Activated naive CD8-positive, alpha-beta T cell (primary cell): ENCODE results near the gene FOXRED1.
"Not testable (repeated sequence)": the region's sequence is repeated elsewhere in the genome, so short reads cannot be mapped to it uniquely, and the experiment has no call there.

Experiments
- H3K27ac Mint-ChIP-seq: one replicate; pipeline ENCODE4 v1.8.0; 2021; ENCODE audit warnings: mixed read lengths
- H3K27me3 Mint-ChIP-seq: one replicate; pipeline ENCODE4 v1.8.0; 2021; ENCODE audit warnings: mixed read lengths
- H3K36me3 Mint-ChIP-seq: one replicate; pipeline ENCODE4 v1.8.0; 2021; ENCODE audit warnings: mixed read lengths
- H3K4me1 Mint-ChIP-seq: one replicate; pipeline ENCODE4 v1.8.0; 2021; ENCODE audit warnings: low read depth, mixed read lengths
- H3K4me3 Mint-ChIP-seq: one replicate; pipeline ENCODE4 v1.8.0; 2021; ENCODE audit warnings: mild to moderate bottlenecking, mixed read lengths
- H3K9me3 Mint-ChIP-seq: one replicate; pipeline ENCODE4 v1.8.0; 2021; ENCODE audit warnings: low read depth, mixed read lengths

Gene FOXRED1

DNA sequence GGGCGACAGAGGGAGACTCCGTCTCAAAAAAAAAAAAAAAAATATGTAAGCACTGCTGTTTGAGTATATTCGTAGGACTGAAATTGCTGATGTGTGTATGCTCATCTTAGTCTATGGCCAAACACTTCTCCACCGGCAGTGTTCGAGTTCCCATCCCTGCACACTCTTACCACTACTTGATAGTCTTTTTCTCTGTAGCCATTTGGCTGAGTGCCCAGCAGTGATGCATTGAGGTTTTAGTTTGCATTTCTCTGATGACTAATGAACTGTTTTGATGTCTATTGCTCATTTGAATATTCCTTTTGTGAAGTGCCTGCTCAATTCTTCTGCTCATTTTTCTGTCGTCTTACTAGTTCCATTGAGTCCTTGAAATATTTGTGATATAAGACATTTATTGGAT, 15.9 kb downstream of the FOXRED1 start:
- peak overlapping the region; percentile 48 for H3K27ac Mint-ChIP-seq
- H3K4me3 Mint-ChIP-seq = peak overlapping the region; percentile 99
- peaks cover 52% of the 10 kb centered on the region for H3K4me1 Mint-ChIP-seq
- H3K27me3 Mint-ChIP-seq = no peaks in the 10 kb centered on the region
- H3K36me3 Mint-ChIP-seq = peaks cover 2% of the 10 kb centered on the region
- no peaks in the 10 kb centered on the region for H3K9me3 Mint-ChIP-seq

DNA sequence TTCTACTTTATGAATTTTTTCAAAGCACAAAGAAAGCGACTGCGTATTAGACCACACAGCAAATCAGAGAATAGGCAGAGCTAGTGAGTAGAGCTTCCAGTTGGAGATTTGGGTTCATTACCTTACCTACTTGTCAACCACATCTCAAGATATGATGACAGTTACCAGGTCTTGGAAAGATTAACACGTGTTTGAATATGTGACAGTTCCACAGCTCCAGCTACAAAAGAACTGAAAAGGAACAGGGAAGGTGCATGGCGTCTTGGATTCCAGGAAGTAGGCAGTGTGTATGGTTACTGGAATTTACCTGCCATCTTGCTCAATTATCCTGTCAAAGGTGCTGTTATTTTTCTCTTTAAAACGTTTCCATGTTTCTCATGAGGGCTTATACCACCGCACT, 19.3 kb downstream of the FOXRED1 start:
- H3K4me3 Mint-ChIP-seq = no peak overlapping the region
- H3K27me3 Mint-ChIP-seq = no peaks in the 10 kb centered on the region

DNA sequence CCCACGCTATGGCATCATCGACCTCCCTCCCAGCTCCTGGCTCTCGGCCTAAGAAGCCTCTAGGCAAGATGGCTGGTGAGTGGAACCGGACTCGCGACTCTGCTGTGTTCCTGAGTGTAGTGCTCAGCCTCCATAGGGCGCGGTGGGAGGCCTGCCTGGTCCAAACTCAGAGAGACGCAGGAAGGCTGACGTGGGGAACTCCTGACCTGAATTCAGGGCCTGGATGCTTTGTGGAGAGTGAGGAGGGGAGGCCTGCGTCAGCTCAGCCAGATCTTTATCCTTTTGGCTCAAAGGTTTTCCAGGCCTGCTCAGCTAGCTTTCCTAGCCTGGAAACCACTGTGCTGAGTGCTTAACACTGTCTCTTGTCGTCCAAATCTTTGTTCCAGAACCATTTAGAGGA, 21.9 kb downstream of the FOXRED1 start:
- Mint-ChIP-seq H3K4me1 (peaks cover 19% of the 10 kb centered on the region), H3K9me3 (no peaks in the 10 kb centered on the region), H3K27ac (no peak overlapping the region), H3K36me3 (peaks cover 5% of the 10 kb centered on the region), H3K4me3 (no peak overlapping the region), H3K27me3 (no peaks in the 10 kb centered on the region)

More for the DNA sequence above, 19.3 kb downstream of the FOXRED1 start:
- peaks cover 2% of the 10 kb centered on the region for H3K36me3 Mint-ChIP-seq
- H3K4me1 Mint-ChIP-seq = peaks cover 29% of the 10 kb centered on the region
- no peaks in the 10 kb centered on the region for H3K9me3 Mint-ChIP-seq
- H3K27ac Mint-ChIP-seq = no peak overlapping the region

DNA sequence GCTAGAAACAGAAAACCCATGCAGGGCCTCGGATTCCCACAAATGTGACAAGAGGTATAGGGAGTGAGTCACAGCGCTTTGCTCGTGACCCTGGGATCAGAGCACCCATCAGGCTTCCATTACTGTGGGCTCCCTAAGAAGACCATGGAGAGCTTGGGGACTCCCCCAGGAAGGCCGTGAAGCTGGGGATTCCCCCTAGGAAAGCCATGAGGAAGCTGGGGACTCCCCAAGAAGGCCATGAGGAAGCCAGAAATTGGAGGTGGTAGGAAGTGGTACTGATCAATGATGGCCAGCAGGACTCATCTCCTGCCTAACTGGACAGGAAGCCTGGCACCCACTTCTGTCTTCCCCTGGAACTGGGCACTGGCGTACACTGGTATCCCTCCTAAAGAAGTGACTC, 24.8 kb downstream of the FOXRED1 start:
- H3K4me1 Mint-ChIP-seq = peaks cover 11% of the 10 kb centered on the region
- no peaks in the 10 kb centered on the region for H3K27me3 Mint-ChIP-seq

DNA sequence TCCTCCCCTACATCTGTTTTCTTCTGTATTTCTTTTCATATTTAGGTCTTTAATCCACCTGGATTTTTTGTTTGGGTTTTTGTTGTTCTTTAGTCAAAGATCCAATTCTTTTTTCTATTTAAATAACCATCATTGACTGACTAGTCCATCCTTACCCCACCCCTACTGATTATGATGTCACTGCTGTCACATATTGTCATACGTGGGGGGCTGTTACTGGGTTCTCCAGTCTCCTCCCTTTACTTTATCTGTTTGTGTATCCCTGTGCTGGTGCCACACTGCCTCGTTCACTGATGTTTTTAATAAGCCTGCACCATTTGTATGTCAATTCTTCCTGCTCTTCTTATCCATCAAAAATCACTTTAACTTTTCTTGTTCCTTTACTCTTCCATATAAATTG, 28.1 kb downstream of the FOXRED1 start:
- H3K36me3 Mint-ChIP-seq = peaks cover 3% of the 10 kb centered on the region
- H3K27me3 Mint-ChIP-seq = no peaks in the 10 kb centered on the region
- H3K4me3 Mint-ChIP-seq = no peak overlapping the region
- H3K9me3 Mint-ChIP-seq = no peaks in the 10 kb centered on the region
- peaks cover 11% of the 10 kb centered on the region for H3K4me1 Mint-ChIP-seq
- H3K27ac Mint-ChIP-seq = no peak overlapping the region

More for the DNA sequence above, 24.8 kb downstream of the FOXRED1 start:
- Mint-ChIP-seq H3K36me3 (peaks cover 3% of the 10 kb centered on the region), H3K4me3 (no peak overlapping the region), H3K27ac (peak overlapping the region; percentile 46), H3K9me3 (no peaks in the 10 kb centered on the region)

DNA sequence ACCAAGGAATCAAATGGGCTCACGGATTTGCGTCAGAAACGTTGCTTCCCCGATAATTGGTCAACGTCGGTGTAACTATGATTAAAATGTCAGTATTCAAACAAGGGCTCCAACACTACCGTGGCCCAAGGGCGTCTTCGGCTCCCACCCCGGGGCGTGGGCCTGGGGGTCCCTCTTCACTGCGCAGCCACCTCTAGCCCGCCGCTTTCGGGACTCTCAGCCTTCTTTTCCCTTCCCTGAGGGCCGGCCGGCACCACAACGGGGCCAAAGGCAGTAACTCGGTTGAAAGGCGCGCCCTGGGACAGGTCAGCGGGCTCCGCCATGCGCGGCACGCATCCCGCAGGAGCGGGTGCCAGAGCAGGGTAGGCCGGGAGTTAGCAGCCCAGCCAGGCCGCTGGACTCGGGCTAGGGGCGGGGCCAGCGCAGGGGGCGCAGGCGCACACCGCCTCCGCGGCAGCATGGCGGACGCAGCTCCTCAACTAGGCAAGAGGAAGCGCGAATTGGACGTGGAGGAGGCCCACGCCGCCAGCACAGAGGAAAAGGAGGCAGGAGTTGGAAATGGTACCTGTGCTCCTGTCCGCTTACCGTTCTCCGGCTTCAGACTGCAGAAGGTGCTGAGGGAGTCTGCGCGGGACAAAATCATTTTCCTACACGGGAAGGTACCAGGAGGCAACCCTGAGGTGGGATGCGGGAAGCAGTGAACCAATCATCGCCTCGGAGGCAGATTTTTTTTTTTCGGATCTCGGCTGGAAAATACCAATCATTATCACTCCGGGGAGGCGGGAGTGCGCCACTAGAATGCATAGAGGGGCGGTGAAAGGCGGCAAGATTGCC, 34.9 kb downstream of the FOXRED1 start, which contains the start of gene DCPS:
TSS of gene DCPS (plus strand) at position 438 of the 834 bp plus-strand sequence. CDS start at position 459, 21 bp downstream.
- peaks cover 6% of the 10 kb centered on the region for H3K36me3 Mint-ChIP-seq

DNA sequence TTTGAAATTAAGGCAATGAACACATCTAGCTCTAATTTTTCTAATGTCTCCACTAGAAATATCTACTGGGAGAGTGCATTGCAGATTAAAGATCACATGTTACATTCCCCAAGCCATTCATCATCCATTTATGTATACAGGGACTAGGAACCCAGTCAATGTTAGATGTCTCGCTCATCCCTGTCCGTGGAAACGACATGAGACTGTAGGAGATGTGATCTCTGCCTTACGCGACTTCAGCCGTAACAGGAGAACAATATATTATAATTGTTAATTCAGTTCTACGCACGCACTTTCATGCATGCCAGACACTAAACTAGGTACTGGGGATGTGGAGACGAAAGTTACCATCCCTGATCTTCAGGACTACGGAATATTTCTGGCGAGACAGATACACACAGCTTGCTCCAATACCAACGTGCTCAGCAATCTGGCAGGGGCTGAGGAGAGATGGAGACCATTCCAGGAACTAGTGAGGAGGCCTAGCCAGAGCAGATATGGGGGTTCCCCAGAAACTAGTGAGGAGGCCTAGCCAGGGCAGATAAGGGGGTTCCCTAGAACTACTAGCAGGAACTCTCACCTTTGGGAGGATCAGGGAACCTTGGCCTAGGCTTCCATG, 35.6 kb downstream of the FOXRED1 start:
- H3K27me3 Mint-ChIP-seq = no peaks in the 10 kb centered on the region
- H3K27ac Mint-ChIP-seq = peak overlapping the region; percentile 98
- peaks cover 3% of the 10 kb centered on the region for H3K9me3 Mint-ChIP-seq
- peaks cover 6% of the 10 kb centered on the region for H3K36me3 Mint-ChIP-seq
- peaks cover 38% of the 10 kb centered on the region for H3K4me1 Mint-ChIP-seq
- peak overlapping the region; percentile 87 for H3K4me3 Mint-ChIP-seq

More for the DNA sequence above, 34.9 kb downstream of the FOXRED1 start, which contains the start of gene DCPS:
- H3K27me3 Mint-ChIP-seq = no peaks in the 10 kb centered on the region
- H3K9me3 Mint-ChIP-seq = peaks cover 3% of the 10 kb centered on the region
- peak within 1 kb of the TSS; percentile 98 for H3K27ac Mint-ChIP-seq
- peaks cover 38% of the 10 kb centered on the region for H3K4me1 Mint-ChIP-seq
- H3K4me3 Mint-ChIP-seq = peak within 1 kb of the TSS; percentile 87

DNA sequence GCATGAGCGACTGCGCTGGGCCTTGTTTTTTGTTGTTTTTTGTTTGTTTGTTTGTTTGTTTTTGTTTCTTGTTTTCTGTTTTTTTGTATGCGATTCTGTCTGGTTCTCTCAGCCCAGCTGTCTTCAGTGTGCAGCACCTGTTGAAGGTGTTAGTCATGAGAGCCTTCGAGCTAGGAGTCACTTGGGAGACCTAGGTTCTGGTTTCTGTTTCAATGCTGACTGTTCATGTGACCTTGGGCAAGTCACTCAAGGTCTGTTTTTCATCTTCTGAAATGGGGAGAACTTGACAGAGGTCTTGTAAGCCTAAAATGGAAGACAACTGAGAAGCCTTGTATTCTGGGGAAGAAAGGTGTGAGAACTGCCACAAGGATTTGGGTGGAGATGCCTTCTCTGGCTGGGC, 36.7 kb downstream of the FOXRED1 start:
- Mint-ChIP-seq H3K4me3 (peak overlapping the region; percentile 87), H3K36me3 (peaks cover 6% of the 10 kb centered on the region), H3K27me3 (no peaks in the 10 kb centered on the region), H3K4me1 (peaks cover 47% of the 10 kb centered on the region), H3K27ac (peak overlapping the region; percentile 94), H3K9me3 (peaks cover 3% of the 10 kb centered on the region)

DNA sequence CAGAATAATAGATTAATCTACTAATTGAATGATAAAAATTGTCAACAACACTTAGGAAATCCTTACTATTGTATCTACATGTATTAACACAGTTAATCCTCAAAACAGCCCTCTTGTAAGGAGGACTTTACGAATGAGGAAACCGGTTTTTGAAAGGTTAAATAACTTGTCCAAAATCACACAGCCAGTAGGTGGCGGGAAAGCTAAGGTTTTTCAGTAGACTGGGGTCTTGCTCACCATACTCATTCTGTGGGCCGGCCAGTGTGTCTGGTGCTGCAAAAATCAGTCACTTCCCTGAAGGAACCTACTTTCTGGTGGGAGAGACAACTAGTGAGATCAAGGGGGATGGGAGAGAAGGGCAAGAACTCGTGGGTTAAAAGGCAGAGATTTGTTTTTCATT, 38.8 kb downstream of the FOXRED1 start:
- Mint-ChIP-seq H3K27me3 (no peaks in the 10 kb centered on the region), H3K4me1 (peaks cover 46% of the 10 kb centered on the region), H3K9me3 (peaks cover 3% of the 10 kb centered on the region), H3K27ac (peak overlapping the region; percentile 66), H3K36me3 (peaks cover 4% of the 10 kb centered on the region), H3K4me3 (no peak overlapping the region)

DNA sequence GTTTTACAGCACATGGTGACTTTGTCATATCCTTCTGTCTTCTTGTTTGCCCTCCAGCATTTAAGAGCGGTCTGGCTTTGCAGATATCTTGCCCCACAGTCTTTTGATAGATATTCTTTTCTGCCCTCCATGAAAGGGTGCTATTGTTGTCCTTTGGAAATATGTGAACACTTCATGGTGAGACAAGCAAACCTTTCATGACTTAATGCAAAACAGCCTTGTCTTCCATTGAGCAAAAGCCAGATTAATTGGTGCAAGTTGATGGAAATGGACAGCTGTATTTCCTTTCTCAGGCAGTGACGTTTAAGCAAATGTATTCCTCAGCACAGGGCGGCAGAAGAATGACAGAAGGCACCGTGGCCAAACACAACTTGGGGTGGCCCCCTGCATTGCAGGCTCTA, 39.3 kb downstream of the FOXRED1 start:
- Mint-ChIP-seq H3K4me3 (no peak overlapping the region), H3K9me3 (peaks cover 3% of the 10 kb centered on the region), H3K4me1 (peaks cover 42% of the 10 kb centered on the region), H3K36me3 (peaks cover 4% of the 10 kb centered on the region), H3K27ac (no peak overlapping the region), H3K27me3 (no peaks in the 10 kb centered on the region)

DNA sequence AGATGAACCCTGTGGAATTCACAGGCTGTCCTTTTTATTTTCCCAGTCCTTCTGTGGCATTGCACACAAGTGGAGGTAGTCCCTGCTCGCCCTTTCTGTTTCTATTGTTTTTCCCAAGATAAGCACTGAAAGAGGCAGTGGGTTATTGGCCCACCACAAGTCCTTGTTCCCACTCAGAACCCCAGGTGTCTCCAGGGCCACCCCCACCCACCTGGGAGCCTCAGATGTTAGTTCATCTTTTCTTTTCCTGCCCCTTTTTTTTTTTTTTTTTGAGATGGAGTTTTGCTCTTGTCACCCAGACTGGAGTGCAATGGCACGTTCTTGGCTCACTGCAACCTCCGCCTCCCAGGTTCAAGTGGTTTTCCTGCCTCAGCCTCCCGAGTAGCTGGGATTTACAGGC, 39.8 kb downstream of the FOXRED1 start:
- H3K4me3 Mint-ChIP-seq, H3K27ac Mint-ChIP-seq, H3K9me3 Mint-ChIP-seq, H3K36me3 Mint-ChIP-seq, H3K27me3 Mint-ChIP-seq: not testable (repeated sequence)
- peaks cover 41% of the 10 kb centered on the region for H3K4me1 Mint-ChIP-seq

DNA sequence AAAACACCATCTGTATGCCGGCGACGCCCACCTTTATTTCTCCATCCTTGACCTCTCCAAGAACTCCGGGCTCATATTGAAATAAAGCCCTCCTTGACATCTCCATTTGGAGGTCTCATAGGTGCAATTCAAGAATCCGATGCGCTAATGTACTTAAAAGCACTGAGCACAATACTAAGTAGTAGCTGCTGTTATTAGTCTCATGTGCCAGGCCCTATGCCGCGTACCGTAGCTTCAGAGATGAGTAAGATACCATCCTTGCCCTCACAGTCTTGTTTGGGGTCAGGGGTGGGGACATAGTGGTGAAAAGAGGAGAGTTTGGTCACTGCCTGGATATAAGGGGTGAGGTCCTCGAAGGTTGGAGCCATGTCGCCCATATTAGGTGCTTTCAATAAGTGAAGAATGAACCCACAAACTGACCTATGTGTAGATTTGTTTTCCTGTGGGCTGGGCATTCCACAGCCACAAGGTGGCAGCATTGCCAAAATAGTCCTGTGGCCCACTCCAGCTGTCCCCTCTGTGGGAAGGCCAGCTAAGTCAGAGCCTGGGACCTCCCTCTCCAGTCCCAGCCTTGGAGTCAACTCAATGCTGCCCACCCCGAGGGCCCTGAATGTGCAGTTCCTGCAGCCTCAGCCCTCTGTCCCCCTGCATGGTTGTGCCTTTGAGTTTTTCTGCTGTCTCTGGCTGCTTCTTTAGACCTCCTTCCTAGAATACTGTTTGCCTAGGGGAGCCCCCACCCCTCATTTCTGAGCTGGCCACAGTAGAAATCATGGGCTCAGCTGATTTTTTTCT, 41.4 kb downstream of the FOXRED1 start:
- peaks cover 12% of the 10 kb centered on the region for H3K36me3 Mint-ChIP-seq
- H3K27me3 Mint-ChIP-seq = no peaks in the 10 kb centered on the region
- H3K9me3 Mint-ChIP-seq = peaks cover 3% of the 10 kb centered on the region
- no peak overlapping the region for H3K4me3 Mint-ChIP-seq
- H3K27ac Mint-ChIP-seq = peak overlapping the region; percentile 50
- H3K4me1 Mint-ChIP-seq = peaks cover 34% of the 10 kb centered on the region

DNA sequence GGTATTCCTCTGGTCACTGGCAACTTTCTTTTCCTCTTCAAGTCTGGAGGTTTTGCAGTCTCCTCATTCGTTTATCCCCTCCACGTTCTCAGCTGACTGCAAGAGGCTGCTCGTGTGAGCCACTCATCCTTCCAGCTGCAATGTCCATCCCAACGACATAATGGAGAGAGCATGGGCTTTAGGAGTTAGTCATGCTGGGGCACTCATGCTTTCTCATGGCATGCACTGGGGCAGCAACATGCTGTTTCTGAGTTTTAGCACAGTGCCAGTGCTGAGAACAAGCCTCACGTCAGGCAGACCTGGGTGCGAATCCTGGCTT, 42.0 kb downstream of the FOXRED1 start:
- Mint-ChIP-seq H3K4me3 (no peak overlapping the region), H3K9me3 (no peaks in the 10 kb centered on the region), H3K27ac (no peak overlapping the region), H3K36me3 (peaks cover 10% of the 10 kb centered on the region), H3K4me1 (peaks cover 30% of the 10 kb centered on the region), H3K27me3 (no peaks in the 10 kb centered on the region)

DNA sequence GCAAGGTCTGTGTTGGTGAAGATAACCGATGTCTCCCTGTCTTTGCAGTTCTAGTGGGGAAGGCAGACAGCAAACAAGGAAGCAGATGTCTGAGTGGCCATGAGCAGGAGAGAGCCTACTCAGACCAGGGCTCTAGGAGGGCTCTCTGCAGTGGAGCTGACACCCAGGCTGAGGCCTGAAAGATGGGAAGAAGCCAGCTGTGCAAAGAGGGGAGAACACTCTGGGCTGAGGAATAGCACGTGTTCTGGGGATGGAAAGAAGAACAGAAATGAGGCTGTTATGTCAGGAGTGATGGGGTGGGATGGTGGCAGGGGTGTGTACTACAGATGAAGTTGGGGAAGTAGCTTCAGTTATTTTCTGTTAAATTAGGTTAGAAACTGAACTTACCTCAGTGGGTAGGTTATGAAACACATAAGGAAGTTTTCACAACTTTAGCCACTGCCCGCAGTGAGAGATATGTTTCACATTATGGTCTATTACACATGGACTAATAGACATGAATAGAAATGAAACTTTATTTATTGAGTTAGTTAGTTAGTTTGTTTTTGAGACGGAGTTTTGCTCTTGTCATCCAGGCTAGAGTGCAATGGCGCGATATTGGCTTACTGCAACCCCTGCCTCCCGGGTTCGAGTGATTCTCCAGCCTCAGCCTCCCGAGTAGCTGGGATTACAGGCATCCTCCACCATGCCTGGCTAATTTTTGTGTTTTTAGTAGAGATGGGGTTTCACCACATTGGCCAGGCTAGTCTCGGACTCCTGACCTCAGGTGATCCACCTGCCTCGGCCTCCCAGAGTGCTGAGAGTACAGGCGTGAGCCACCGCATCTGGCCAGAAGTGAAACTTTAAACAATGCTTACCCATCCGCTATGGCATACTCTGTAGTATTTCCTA, 42.7 kb downstream of the FOXRED1 start:
- Mint-ChIP-seq H3K4me1 (peaks cover 27% of the 10 kb centered on the region), H3K9me3 (no peaks in the 10 kb centered on the region), H3K27ac (peak overlapping the region; percentile 16), H3K36me3 (peaks cover 14% of the 10 kb centered on the region), H3K4me3 (no peak overlapping the region), H3K27me3 (no peaks in the 10 kb centered on the region)
